Endothelial cell of umbilical vein (primary cell): Measurements from ENCODE around the gene ZBTB39. TPM values are rescaled to one million over a fixed set of nuclear protein-coding genes. Genes with fewer than 3 reads are reported as not detected.
A peak's percentile ranks its signal among the peaks of the same experiment; 100 is the strongest.

ENCODE experiments used
- BruUV-seq: library from RNA; stranded (reverse); fragments of 400-500 nt; replicated peaks from 2 replicates; lab custom pipeline; 2021; lab: Mats Ljungman, UMichigan
- CTCF ChIA-PET: fragments of 300-600, 350-600 bp; sonication (Branson Sonifier 250); formaldehyde crosslinking; loops from one replicate; lab custom pipeline; 2021; ENCODE audit warnings: antibody characterized with exemption, inconsistent platforms; lab: Charles Lee
- POLR2A ChIA-PET: fragments of 300-600, 350-600 bp; sonication (Branson Sonifier 250); formaldehyde crosslinking; loops from one replicate; lab custom pipeline; 2021; ENCODE audit warnings: antibody characterized with exemption, inconsistent platforms; lab: Charles Lee
- DNase-seq: peaks from one replicate; pipeline ENCODE4 v3.0.0-alpha.2; 2011; ENCODE audit warnings: low read depth, low spot score
- FAIRE-seq: peaks from 2 replicates; lab custom pipeline; 2011; peaks lifted over from hg19 to GRCh38; lab: Jason Lieb, UNC
- H2AFZ ChIP-seq: 2 replicates; pipeline ENCODE4 v1.6.0; 2012; ENCODE audit warnings: low read depth, low read length, control low read depth, inconsistent platforms
- H3K27ac ChIP-seq: 2 replicates; pipeline ENCODE4 v1.5.1; 2011; ENCODE audit warnings: low read depth, mild to moderate bottlenecking, control low read depth, low read length, moderate library complexity; ENCODE audit not compliant: insufficient read depth
- H3K27me3 ChIP-seq, 2 experiments: 2 replicates each; pipeline versions ENCODE4 v1.6.0 to v1.6.1; 2011; ENCODE audit warnings: low read length in 2 of 2, mixed read lengths in 1 of 2; ENCODE audit not compliant: control insufficient read depth in 2 of 2, insufficient read depth in 2 of 2
- H3K36me3 ChIP-seq, 2 experiments: 2 replicates in 1 of 2; 3 replicates in 1 of 2; pipeline ENCODE4 v1.5.1; 2011; ENCODE audit warnings: low read length in 2 of 2, mild to moderate bottlenecking in 1 of 2, moderate library complexity in 1 of 2; ENCODE audit not compliant: control insufficient read depth in 2 of 2, insufficient read depth in 2 of 2; ENCODE audit errors: extremely low read depth in 1 of 2
- H3K4me1 ChIP-seq: 3 replicates; pipeline ENCODE4 v1.5.1; 2011; ENCODE audit warnings: mild to moderate bottlenecking, low read length; ENCODE audit not compliant: control insufficient read depth, insufficient read depth; ENCODE audit errors: extremely low read depth
- H3K4me2 ChIP-seq: 2 replicates; pipeline ENCODE4 v1.6.1; 2011; ENCODE audit warnings: low read length, control low read depth, mixed read lengths; ENCODE audit not compliant: insufficient read depth
- H3K4me3 ChIP-seq, 3 experiments: fragments of 200-600 bp in 1 of 3; sonication (generic), shearing (Covaris generic) in 1 of 3; replicated peaks in 1 of 3; 2 replicates each; pipeline ENCODE4 v1.5.1; 2011 to 2016; ENCODE audit warnings: control low read depth in 3 of 3, low read length in 3 of 3, mild to moderate bottlenecking in 2 of 3, inconsistent platforms in 1 of 3, low read depth in 1 of 3, moderate library complexity in 1 of 3; ENCODE audit not compliant: insufficient read depth in 1 of 3
- H3K79me2 ChIP-seq: 2 replicates; pipeline ENCODE4 v1.6.0; 2012; ENCODE audit warnings: low read length, inconsistent platforms; ENCODE audit not compliant: control insufficient read depth, insufficient read depth
- H3K9ac ChIP-seq: replicated peaks from 2 replicates; pipeline ENCODE3; 2011; ENCODE audit warnings: low read length, control low read depth; ENCODE audit not compliant: insufficient read depth; ENCODE audit errors: extremely low read depth
- H3K9me1 ChIP-seq: replicated peaks from 3 replicates; pipeline ENCODE4 v1.6.0; 2011; ENCODE audit warnings: mild to moderate bottlenecking, low read length; ENCODE audit not compliant: control insufficient read depth, insufficient read depth; ENCODE audit errors: extremely low read depth
- H3K9me3 ChIP-seq: replicated peaks from 2 replicates; pipeline ENCODE4 v1.5.1; 2012; ENCODE audit warnings: low read length, inconsistent platforms; ENCODE audit not compliant: control insufficient read depth, insufficient read depth
- H4K20me1 ChIP-seq: replicated peaks from 2 replicates; pipeline ENCODE3; 2011; ENCODE audit warnings: mild to moderate bottlenecking, low read length; ENCODE audit not compliant: control insufficient read depth, insufficient read depth; ENCODE audit errors: extremely low read depth
- EZH2 ChIP-seq: IDR thresholded peaks from 2 replicates; pipeline ENCODE4 v1.6.1; 2012; ENCODE audit warnings: borderline replicate concordance, low read depth, mild to moderate bottlenecking, moderate library complexity, low read length, inconsistent platforms; ENCODE audit not compliant: severe bottlenecking
- FOS ChIP-seq: IDR thresholded peaks from 2 replicates; pipeline ENCODE4 v1.6.1; 2011; ENCODE audit warnings: mild to moderate bottlenecking, low read length, moderate library complexity, borderline replicate concordance; ENCODE audit not compliant: insufficient read depth
- GATA2 ChIP-seq: IDR thresholded peaks from 2 replicates; pipeline ENCODE4 v1.7.0; 2011; ENCODE audit warnings: low read depth, mild to moderate bottlenecking, moderate library complexity, mixed read lengths, low read length; ENCODE audit not compliant: insufficient read length, insufficient read depth
- MAX ChIP-seq: IDR thresholded peaks from 2 replicates; pipeline ENCODE4 v1.6.1; 2011; ENCODE audit not compliant: insufficient read depth, insufficient read length
- MYC ChIP-seq: IDR thresholded peaks from one replicate; pipeline ENCODE4 v1.6.1; 2011; ENCODE audit warnings: mild to moderate bottlenecking, low read depth, low read length
- POLR2A ChIP-seq: IDR thresholded peaks from 2 replicates; pipeline ENCODE4 v1.6.1; 2012; ENCODE audit warnings: low read depth, mild to moderate bottlenecking, control low read depth, low read length
- dilution Hi-C: fragments of 300-500 bp; cut with MboI; formaldehyde crosslinking; loops from one replicate; pipeline ENCODE4 v1.15.0; 2019; ENCODE audit warnings: low sequenced_read_pairs; ENCODE audit not compliant: extremely low pct_ligation_motif_present
- intact Hi-C: fragments of 100-400 bp; cut with micrococcal nuclease; formaldehyde crosslinking; loops from one replicate; pipeline ENCODE4 v1.10.0; 2022
- polyA plus RNA-seq, 4 experiments: library from polyadenylated mRNA; depleted of rRNA in 3 of 4; stranded (reverse) in 3 of 4; unstranded in 1 of 4; fragments of >200 nt; gene quantifications; 2 replicates each; pipeline versions ENCODE4 v1.2.1 to v1.2.3, GENCODE V29; 2011 to 2012; ENCODE audit warnings: missing spikeins in 1 of 4
- total RNA-seq: library from RNA; stranded (reverse); gene quantifications from 2 replicates; pipeline ENCODE4 v1.2.3, GENCODE V29; 2021
- TF ChIP-seq, protein P1 (sequence below), 2 donors: IDR thresholded peaks; 1 replicate in 1 of 2; 2 replicates in 1 of 2; pipeline ENCODE4 v1.5.1; 2011; ENCODE audit warnings: low read length in 2 of 2, mild to moderate bottlenecking in 2 of 2, moderate library complexity in 2 of 2, control low read depth in 1 of 2, inconsistent platforms in 1 of 2, low read depth in 1 of 2; ENCODE audit not compliant: insufficient read depth in 1 of 2; ENCODE audit errors: extremely low read depth in 1 of 2

Gene ZBTB39
- total and polyA plus RNA-seq, 2 donors (not counting 3 experiments of a cell fraction or from before 2014, with no cell fraction given), result 5.9 to 8.5 TPM

DNA sequence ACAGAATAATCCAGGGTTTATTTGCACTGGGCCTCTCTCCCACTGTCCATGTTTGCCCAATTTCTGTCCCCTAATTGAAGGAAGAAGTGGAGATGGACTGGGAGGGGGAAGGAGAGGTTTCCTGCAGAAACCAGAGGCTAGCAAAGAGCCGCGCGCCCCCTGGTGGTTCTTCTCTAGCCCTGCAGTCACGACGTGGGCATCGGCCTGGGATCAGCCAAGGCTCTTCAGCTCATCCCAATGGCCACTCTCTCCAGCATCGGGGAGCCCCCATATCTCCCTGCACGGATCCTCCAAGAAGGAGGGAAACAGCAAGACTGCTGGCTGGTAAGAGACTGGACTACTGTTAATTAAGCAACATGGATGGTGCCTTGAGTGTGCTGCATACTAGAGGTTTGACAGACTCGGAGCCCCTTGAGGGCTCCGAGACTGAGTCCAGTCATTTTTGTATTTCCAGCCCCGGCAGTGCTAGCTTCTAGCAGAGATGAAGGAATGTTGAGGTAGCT lies 18.7 kb downstream of the ZBTB39 start:
- DNase-seq (peak; percentile 55), FAIRE-seq (peak; percentile 94)
- Histone ChIP-seq H3K9ac (no peak overlapping the region), H3K9me3 (no peaks in the 10 kb centered on the region), H3K27ac (peak overlapping the region; percentile 3), H3K9me1 (no peaks in the 10 kb centered on the region), H3K36me3 (no peaks in the 10 kb centered on the region), H2AFZ (peak overlapping the region; percentile 15), H3K4me3 (no peak overlapping the region), H3K79me2 (no peaks in the 10 kb centered on the region), H4K20me1 (no peaks in the 10 kb centered on the region), H3K4me1 (peaks cover 30% of the 10 kb centered on the region), H3K27me3 (peaks cover 2 to 3% of the 10 kb centered on the region in 2 experiments), H3K4me2 (peak overlapping the region; percentile 69)
- ChIA-PET POLR2A (no interaction called here), CTCF (interaction anchor here (0.5 to 2.7 kb wide), 29 partner anchors 9 to 466 kb away, joined by 3 to 50 read pairs (median 4); partner anchors contain the start of genes HSD17B6, MYO1A, RBMS2 and STAT6)
- intact Hi-C loops, result loop anchor here (1.0 to 5.0 kb wide), 4 partner anchors 14 to 350 kb away; no protein-coding TSS in a partner anchor
- BruUV-seq, result no TSS peak
- TF ChIP-seq MAX (no peak), MYC (no peak), POLR2A (no peak), GATA2 (no peak), FOS (no peak), EZH2 (no peak)
- TF ChIP-seq, protein P1, sequence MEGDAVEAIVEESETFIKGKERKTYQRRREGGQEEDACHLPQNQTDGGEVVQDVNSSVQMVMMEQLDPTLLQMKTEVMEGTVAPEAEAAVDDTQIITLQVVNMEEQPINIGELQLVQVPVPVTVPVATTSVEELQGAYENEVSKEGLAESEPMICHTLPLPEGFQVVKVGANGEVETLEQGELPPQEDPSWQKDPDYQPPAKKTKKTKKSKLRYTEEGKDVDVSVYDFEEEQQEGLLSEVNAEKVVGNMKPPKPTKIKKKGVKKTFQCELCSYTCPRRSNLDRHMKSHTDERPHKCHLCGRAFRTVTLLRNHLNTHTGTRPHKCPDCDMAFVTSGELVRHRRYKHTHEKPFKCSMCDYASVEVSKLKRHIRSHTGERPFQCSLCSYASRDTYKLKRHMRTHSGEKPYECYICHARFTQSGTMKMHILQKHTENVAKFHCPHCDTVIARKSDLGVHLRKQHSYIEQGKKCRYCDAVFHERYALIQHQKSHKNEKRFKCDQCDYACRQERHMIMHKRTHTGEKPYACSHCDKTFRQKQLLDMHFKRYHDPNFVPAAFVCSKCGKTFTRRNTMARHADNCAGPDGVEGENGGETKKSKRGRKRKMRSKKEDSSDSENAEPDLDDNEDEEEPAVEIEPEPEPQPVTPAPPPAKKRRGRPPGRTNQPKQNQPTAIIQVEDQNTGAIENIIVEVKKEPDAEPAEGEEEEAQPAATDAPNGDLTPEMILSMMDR (IDR thresholded peaks at IDR 0.05; ENCODE audit: extremely low read depth in 1 of 2, insufficient read depth in 1 of 2, low read depth in 1 of 2, low read length in 2 of 2), result peak; percentile 93
- dilution Hi-C loops, result no loop called here
